Activated T-cell treated with anti-CD3 and anti-CD28 coated beads, Interleukin-2, amount 50 U/mL, for 1 hour (primary cell): ENCODE measurements around the gene SNX12.
"Not testable (repeated sequence)": the region's sequence is repeated elsewhere in the genome, so short reads cannot be mapped to it uniquely, and the experiment has no call there.

Experiments used
- DNase-seq: peaks from one replicate; pipeline ENCODE4 v3.0.0-alpha.2; 2020

The SNX12 gene

GRCh38 chrX:71085900-71086299, 17.8 kb upstream of the SNX12 start:
- no peak for DNase-seq

- no peak for DNase-seq
Measured at GRCh38 chrX:71082822-71083221, 14.7 kb upstream of the SNX12 start.

GRCh38 chrX:71082124-71082647, 14.1 kb upstream of the SNX12 start:
- no peak for DNase-seq

- no peak for DNase-seq
Measured at GRCh38 chrX:71081330-71082123, 13.4 kb upstream of the SNX12 start.

GRCh38 chrX:71070531-71070930, 2.4 kb upstream of the SNX12 start:
- no peak for DNase-seq

DNA sequence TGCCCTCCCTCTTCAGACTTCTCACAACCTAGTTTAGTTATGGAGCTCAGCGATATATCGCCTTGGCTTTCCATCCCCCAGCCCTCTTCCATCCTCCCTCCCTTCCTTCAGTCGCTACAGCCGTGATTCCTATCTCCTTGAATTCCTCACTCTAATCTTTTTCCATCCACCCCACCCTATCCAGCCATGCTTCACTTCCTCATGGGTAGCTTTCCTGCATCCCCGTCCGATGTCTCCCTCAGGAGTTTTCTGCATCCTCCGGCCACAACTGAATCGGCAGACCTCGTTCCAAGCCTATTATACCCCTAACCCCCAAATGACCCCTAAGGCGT, 456 bp downstream of the SNX12 start:
- no peak for DNase-seq

DNA sequence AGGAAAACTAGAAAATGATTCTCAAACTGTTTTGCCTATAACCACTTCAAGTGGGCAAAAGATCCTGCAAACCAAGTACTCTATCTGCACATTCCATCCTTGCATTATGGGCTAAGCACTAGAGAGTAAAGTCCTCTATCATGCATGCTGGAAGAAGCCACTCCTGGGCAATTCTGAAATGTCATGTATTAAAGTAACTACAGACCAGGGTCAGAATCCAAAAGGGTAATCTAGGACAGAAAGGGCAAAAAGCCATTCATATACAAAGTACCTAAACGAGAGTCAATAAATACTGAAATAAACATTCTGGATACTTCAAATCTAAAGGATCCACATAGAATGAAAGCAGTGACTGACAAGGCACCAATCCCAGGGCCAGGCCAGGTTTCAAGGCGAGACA, 1.0 kb downstream of the SNX12 start:
- no peak for DNase-seq

DNA sequence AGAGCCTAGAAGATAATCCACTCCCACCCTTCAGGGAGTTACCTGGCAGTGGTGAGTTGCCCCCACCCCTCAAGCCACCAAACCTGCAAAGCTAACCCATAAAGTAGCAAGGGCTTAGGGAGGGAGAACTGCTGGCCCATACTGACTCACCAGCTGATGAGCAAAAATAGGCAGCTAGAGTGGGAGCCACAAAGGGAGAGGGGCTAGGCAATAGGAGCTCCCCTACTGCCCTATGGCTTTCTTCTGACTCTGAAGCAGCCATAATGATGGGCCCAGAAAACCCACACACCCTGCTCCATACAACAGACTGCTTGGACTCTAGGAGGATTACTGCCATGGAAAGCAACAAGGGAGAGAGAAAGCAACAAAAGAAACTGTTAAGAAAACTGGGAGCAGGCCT, 8.0 kb downstream of the SNX12 start:
- no peak for DNase-seq

DNA sequence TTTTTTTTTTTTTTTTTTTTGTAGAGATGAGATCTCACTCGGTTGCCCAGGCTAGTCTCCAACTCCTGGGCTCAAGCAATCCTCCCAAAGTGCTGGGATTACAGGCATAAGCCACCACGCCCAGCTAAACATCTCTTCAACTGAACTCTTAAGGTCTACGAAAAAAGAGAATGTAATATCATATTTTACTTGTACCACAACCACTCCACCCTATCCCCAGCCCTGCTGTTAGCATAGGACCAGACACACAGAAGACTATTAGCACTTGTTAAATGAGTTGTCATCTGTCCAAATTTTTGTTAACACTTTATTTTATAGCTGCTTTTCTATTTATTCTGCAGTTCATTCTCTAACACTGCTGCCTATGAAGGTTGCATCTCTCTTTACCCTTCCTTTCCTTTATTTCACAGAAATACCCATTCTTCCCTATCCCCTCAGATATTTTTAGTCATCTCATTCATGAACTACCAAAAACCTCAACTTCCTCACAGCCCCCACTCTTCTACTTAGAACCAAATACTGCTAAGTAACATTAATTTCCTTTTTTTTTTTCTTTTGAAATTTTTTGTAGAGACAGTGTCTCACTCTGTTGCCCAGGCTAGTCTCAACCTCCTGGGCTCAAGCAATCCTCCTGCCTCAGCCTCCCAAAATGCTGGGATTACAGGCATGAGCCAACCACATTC, 10.1 kb downstream of the SNX12 start:
- DNase-seq, result no peak

- no peak for DNase-seq
Measured at GRCh38 chrX:71056867-71057266, 11.3 kb downstream of the SNX12 start.

DNA sequence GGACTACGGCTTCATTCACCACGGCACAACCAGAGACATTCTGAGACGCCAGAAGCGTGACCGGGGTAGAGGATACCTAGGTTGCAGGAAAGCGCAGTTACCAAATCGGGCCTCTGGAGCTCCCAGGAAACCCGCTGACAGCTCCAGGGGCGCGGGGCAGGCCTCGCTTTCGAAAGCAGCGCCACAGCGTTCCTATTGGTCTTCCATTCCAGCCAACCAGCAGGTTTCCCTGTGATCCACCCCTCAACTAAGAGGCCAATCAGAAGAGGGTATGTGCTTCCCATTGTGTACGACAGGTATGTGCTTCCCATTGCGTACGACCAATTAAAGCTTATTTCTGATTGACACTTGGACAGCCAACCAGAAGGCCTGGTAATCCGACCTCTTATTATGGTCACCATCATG, 14.9 kb downstream of the SNX12 start:
- DNase-seq, result no peak

DNA sequence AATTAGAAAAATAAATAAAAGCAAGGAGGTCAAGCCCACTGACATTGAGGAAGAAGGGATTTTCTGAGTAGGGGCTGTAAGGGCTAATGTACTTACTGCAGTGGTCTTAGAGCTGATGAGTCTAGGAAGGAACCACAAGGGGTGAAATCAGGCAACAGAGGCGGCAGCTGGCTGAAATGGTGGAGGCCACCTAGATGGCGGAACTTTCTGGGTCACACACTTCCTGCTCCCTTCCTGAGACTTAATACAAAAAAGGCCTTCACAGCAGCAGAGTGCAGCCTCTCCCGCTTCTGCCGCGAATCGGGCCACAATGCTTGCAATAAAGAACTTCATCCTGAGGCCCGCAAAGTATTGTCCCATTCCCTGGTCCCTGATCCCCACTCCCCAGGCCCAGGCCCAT, 15.4 kb downstream of the SNX12 start:
- DNase-seq, result no peak

DNA sequence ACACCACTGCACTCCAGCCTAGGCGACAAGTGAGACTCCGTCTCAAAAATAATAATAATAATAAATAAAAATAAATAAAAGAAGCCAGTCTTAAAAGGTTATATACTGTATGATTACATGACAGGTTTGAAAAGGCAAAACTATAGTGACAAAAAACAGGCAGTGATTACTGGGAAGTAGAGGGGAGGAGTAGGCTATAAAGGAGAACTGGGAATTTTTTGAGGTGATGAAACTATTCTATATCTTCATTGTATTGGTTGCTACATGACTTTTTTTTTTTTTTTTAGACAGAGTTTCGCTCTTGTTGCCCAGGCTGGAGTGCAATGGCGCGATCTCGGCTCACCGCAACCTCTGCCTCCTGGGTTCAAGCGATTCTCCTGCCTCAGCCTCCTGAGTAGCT, 20.2 kb downstream of the SNX12 start:
- DNase-seq, result not testable (repeated sequence)

DNA sequence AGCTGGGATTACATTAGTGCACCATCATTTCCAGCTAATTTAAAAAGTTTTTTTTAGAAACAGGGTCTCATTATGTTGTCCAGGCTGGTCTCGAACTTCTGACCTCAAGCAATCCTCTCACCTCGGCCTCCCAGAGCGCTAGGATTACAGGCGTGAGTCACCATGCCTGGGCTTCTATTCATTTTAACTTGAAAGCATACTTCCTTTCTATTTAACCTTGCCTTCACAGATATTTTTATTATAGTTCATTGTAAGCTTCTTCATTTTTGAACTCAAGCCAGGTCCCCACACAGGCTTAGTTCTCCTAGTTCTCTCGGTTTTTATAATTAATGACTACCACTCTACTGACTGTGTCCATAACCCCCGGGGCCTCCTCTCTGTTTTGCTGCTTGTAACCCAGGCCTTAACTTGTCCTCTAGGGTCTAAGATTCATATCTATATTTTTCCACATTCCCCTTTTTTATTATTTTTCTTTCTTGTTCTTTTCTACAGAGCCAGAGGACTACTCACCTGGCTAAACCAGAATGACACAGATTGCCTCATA, 50.7 kb downstream of the SNX12 start:
- DNase-seq, result no peak
